ENCODE data around the gene CXCL5.

DNA sequence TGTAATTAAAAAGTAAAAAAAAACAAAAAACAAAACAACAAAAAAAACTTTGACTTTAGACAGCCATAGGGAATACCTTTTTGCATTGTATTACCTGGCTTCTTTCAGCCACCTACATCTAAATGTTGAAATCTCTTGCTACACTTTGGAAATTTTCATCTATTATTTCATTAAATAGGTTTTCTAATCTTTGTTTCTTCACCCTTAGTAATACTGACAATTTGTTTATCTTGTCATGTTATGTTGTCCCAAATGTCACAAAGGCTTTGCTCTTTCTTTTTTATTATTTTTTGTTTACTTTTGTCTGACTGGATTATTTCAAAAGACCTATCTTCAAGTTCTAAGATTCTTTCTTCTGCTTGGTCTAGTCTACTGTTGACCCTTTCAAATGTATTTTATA is 24.1 kb downstream of the CXCL5 start:
- TF ChIP-seq, protein P1, sequence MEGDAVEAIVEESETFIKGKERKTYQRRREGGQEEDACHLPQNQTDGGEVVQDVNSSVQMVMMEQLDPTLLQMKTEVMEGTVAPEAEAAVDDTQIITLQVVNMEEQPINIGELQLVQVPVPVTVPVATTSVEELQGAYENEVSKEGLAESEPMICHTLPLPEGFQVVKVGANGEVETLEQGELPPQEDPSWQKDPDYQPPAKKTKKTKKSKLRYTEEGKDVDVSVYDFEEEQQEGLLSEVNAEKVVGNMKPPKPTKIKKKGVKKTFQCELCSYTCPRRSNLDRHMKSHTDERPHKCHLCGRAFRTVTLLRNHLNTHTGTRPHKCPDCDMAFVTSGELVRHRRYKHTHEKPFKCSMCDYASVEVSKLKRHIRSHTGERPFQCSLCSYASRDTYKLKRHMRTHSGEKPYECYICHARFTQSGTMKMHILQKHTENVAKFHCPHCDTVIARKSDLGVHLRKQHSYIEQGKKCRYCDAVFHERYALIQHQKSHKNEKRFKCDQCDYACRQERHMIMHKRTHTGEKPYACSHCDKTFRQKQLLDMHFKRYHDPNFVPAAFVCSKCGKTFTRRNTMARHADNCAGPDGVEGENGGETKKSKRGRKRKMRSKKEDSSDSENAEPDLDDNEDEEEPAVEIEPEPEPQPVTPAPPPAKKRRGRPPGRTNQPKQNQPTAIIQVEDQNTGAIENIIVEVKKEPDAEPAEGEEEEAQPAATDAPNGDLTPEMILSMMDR (IDR thresholded peaks at IDR 0.05): no peak
- TF ChIP-seq POLR2A (IDR thresholded peaks at IDR 0.05): no peak

Measured in uterus (tissue), 2 donors.